NK-92 treated with Interleukin-12 subunit alpha and Interleukin-12 subunit beta, amount 100 ng/mL, for 24 hours (cell line): ENCODE results near the gene HSPA12B.

Source experiments
- DNase-seq: peaks from one replicate; lab custom pipeline; 2025; lab: John Stamatoyannopoulos, UW

Gene HSPA12B, protein sequence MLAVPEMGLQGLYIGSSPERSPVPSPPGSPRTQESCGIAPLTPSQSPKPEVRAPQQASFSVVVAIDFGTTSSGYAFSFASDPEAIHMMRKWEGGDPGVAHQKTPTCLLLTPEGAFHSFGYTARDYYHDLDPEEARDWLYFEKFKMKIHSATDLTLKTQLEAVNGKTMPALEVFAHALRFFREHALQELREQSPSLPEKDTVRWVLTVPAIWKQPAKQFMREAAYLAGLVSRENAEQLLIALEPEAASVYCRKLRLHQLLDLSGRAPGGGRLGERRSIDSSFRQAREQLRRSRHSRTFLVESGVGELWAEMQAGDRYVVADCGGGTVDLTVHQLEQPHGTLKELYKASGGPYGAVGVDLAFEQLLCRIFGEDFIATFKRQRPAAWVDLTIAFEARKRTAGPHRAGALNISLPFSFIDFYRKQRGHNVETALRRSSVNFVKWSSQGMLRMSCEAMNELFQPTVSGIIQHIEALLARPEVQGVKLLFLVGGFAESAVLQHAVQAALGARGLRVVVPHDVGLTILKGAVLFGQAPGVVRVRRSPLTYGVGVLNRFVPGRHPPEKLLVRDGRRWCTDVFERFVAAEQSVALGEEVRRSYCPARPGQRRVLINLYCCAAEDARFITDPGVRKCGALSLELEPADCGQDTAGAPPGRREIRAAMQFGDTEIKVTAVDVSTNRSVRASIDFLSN

DNA sequence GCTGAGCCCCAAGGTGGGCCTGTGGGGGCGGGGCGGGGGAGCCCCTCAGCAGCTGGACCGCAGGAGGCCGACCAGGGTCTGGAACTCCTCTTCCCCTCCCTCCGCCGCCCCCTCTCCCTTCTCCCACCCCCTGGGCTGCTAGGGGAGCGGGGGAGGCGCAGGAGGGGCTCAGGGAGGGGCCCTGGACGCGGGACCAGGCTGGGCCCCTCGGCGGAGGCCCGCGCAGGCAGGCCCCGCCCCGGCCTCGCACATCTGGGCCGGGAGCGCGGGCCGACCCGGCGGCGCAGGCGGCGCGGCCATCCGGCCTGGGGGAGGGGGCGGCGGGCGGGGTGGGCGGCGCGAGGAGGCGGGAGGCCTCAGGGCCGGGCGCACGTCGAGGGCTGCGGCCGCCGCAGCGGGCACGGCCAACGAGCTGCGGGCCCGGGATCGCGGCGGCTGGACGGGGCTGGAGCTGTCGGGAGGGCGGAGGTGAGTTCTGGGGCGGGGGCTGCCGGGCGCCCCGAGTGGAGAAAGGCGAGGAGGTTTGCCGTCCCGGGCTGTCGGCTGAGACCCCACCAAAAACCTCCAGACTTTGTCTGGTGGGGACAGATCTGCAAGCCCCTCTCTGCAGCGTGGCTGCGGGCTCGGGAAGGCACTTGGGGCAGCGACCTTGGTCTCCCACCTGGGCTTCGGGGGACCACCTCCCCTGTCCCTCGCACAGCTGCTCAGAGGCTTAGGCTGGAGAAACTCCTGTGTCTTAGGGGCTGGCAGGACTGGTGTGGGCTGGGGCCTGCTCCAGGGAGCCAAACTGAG is at the start of gene HSPA12B:
Gene HSPA12B, plus strand, starts transcription at position 359 of the 792 bp plus-strand sequence. CDS start 5,990 bp downstream, outside the sequence.
- DNase-seq, result no peak

DNA sequence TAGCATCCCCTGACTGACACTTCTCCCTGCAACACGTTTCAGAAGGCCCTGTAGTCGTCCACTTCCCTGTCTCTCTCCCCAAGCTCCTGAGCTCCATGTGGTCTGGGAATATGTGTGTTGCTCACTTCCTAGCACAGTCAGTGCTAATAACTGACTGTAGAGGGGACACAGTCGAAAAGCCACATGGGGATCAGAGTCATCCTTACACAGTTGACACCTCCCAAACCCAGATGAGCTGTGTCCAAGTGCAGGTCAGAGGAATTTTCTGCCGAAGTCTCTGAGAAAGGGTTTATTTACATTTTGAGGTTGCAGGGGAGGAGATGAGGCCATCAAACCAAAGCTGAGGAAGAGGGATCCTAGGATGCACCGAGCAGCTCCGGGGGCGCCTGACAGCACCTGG is 47.1 kb upstream of the HSPA12B start:
- DNase-seq, result no peak

DNA sequence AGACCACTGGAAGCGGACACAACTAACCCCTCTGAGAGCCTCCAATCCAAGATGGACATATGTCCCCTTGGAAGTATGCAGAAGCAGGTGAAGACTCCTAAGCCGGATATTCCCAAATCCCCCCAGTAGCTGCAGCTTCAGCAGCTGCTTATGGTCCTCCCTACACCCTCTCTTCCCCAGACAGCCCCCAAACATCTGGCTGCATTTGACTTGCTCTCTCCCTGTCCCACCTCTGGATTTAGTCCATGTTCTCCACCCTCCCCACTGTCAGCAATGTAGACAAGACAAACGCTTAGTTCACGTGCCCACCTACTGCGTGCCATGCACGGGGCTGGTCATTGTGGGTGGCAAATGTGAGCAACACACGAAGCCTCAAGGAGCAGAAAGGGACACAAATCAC is 46.1 kb upstream of the HSPA12B start:
- no peak for DNase-seq

DNA sequence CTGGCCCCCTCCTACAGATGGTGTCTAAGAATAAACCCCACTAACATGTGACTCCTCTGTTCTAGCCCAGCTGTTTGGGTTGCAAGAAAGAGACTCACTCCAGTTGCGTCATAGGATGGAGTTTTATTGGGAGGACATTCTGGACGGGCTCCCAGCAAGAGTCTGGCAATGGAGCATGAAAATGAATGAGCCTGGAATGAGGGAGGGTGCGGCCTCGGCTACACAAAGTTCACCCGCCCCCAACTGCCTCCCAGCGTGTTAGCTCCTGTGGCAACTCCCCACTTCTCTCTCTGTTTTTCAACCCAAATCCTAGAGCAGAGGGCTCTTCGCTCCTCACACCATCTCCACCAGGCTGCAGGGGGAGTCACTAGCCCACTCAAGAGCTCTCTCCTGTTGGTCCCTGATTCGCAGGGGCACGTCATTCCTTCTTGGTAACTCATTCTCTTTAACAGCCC is 45.6 kb upstream of the HSPA12B start:
- no peak for DNase-seq

DNA sequence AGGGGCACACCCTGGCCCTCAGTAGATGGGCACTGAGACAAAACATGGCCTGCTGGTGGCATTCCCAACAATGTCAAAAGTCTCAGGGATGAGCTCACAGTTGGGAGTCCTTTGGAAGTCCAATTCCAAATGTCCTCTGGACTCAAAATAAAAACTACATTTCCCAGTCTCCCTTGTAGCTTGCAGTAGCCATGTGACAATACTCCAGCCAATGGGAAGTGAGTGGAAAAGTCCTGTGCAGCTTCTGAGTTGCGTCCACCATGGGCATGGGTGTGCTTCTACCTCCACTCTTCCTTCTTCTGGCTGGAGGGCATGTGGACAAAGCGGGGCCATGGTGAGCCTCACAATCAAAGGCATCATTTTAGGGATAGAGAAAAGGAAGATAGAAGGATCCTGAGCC is 44.8 kb upstream of the HSPA12B start:
- no peak for DNase-seq

DNA sequence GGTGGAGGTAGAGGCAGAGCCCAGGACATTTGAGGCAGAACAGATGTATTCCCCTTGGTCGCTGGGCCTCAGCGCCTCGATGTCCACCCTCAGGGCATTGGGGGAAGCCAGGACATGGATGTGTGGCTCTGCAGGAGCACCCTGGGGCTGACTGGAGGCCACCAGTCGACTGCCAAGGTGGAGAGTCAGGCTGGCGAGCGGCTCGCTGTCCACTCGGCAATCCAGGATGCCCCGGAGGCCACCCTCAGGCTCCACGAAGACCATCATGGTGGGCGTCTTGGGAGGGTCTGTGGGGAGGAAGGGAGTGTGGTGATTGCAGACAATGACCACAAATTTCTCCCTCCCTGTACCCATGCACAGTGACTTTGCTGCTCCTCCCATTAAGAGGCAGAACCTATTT is 42.5 kb upstream of the HSPA12B start:
- no peak for DNase-seq

DNA sequence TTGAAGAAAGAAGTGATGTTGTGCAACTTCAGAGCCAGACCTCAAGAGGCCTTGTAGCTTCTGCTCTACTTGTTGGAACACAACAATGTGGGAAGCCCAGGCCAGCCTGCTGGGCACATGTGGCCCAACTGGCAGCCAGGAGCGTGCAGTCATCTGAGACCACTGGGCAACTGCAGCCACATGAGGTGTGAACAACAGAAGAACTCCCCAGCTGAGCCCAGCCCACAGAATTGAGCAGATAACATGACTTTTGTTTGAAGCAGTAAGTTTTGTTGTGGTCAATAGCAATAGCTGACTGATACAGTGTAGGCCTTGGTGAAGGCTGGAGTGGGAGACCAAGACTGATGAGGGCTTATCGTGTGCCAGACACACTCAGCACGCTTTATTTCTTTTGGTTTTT is 42.1 kb upstream of the HSPA12B start:
- no peak for DNase-seq

DNA sequence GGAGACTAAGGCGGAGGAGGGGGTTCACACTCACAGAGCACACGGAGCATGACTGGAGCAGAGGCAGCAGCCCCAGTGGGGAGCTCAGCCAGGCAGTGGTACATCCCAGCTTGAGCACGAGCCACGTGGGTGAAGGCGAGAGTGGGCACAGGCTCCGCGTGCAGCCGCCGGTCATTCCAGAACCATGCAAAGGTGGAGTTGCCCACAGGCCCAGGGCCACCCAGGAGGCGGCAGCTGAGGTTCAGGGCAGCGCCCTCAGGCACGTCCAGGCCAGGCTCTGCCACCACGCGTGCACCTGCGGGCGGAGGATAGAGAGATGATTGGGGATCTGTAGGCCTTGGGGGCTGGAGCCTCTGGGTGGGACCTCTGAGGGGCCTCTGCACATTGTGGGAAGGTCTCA is 41.2 kb upstream of the HSPA12B start:
- no peak for DNase-seq

DNA sequence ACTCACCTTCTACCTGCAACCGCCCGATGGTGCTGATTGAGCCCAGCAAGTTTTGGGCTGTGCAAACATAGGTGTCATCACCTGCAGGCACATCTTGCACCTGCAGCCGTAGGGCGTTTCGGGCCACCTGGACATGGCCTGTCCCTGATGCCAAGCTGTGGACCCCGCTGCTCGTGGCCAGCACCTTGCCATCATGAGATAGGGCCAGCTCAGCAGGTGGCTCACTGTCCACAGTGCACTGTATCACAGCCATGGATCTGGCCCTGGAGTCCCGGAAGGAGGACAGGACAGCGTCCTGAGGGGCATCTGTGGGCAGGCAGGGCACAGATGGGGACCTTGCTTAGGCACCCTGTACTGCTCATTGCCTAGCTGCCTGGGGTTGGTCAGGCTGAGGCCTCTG is 40.6 kb upstream of the HSPA12B start:
- DNase-seq, result no peak

DNA sequence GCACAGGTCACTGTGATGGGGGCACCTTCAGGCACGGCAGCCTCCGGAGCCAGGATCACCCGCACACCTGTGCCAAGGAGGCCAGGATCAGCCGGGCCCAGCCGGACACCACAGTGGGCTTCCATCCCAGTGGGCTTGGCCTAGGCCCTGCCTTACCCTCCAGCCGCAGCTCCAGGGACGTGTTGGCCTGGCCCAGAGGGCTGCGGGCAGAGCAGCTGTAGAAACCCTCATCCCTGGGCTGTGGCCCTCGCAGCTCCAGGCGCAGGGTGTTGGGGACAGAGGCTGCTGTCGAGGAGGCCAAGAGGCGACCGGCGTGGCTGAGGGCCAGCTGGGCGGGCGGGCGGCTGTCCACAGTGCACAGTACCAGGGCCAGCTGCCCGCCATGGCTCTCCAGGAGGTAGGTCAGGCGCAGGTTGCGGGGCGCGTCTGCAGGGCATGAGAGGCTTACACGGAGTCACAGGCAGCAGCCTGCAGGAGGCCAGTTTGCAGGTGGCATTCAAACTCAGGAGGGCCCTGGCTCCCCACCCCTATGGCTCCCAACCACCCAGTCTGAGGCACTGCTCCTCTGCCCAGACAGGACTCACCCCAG is 39.7 kb upstream of the HSPA12B start:
- DNase-seq, result no peak

DNA sequence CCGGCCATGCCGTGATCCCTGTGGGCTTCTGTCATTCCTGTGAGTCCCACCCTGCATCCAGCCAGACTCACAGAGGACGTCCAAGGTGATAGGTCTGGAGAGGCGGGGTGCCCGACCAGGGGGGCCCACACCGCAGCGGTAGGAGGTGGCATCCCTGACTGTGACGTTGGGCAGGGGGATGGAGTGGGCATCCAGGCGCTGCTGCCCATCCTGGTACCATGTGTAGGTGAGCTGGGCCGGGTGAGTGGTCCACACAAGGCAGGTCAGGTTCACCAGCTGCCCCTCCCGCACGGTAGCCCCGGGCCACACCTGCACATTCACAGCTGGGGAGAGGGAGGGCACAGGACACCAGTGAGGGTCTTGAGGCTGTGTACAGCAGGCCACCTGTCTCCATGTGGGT is 39.1 kb upstream of the HSPA12B start:
- DNase-seq, result no peak

DNA sequence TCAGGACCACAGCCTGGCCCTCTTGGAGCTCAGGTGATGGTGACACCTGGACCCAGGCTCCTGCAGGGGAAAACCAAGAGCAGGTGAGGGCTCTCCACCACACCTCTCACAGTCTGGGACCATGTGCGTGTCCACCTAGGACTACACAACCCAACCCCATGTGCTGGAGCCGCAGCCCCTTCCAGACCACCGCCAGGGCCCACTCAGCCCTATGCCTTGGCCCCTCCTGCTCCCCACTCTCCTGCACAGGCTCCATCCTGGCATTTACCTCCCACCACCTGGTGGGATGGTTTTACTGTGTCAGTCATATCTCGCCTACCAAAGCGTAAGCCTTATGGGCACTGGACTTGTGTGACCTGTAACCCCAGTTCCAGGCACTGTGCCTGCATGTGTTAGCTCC is 37.6 kb upstream of the HSPA12B start:
- DNase-seq, result no peak

DNA sequence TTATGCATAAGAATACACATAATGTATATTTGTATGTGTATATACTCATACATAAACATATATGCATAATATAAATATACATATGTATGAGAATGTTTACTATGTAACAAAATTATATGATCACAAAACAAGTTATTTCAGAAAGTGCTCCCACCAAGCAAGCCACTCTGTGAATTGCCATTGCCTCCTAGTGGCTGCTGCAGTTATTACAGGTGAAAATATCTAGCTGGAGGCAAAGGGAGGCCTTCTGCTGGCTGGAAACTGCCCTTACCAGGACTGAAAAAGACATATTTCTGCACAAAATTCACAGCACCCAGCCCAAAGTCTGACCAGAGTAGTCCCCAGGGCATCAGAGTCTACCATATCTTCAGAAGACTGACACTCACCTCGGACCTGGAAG is 36.3 kb upstream of the HSPA12B start:
- no peak for DNase-seq

DNA sequence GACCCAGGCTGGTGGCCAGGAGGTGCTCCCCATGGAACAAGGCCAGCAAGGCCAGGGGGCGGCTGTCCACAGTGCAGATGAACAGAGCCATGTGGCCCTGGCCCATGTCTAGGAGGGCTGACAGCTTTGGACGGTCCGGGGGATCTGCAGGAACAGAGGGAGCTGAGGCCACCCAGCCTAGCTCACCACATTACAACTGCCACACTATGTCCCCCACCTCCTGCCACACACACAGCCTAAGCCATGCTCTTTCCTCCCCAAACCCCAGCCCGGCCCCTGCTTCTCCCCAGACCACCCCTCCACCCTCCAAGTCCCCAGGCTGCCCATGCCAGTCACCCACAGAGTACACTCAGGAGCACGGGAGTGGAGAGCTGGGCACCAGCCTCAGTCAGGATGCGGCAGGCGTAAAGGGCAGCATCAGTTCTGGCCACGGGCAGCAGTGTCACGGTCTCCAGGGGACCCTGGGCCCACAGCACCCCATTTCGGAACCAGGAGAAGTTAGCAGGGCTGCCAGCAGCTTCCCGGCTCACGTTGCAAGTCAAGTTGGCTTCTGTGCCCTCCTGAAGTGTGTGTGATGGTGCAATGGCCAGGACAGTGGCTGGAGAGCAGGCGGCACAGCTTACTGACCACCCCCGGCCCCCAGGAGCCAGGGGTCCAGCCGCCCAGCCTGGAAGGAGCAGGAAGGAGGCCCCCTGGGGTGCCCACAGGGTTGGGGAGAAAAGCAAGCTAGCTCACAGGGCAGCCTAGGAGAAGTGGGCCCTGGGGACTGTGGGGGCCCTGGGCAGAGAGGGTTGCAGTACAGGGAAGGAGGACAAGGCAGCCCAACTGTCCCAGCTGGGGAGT is 35.5 kb upstream of the HSPA12B start:
- DNase-seq, result no peak

DNA sequence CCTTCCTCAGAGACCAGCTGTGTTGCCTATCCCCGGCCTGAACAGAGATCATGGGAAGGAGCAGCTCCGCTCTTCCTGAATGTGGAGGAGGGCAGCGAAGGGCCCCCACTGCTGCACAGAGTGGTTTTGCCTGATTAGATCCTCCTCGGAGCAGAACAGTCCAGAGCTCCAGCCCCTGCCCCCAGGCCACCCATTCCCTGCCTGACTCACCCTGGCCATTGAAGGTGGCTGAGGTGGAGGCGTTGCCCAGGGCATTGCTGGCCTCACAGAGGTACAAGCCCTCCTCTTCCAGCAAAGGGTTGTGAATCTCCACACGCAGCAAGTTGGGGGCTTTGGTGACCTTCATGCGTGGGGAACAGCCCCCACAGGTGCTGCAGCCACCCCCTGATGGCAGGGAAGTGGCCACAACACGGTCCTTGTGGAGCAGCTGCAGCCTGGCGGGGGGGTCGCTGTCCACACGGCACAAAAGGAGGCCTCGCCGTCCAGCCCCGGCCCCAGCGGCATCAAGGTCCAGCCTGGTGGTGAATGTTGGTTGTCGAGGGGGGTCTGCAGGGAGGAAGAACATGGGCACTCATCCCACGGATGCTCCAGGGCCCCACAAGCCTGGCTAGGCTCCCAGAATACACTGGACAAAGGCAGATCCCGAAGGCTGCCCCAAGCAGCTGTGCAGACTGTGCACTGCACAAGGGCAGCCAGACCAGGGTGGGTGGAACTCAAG is 34.7 kb upstream of the HSPA12B start:
- DNase-seq, result no peak

DNA sequence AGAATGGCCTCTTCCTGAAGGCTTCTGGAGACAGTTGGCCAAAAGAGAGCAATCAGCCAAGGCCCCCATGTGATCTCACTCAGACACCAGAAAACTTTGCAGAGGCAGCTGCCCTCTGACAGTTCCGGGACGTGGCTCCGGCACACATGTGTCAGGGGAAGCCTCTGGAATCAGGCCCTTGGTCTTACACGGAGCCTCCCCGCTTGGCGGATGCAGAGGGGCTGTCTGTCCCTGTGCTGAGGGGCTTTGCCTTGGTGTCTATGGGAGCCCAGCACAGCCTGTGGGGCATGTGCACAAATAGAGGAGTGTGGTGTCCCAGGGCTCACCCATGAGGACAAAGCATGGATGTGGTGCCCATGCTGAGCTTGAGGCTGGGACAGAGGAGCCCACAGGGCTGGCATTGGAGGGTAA is 33.9 kb upstream of the HSPA12B start:
- DNase-seq, result no peak

DNA sequence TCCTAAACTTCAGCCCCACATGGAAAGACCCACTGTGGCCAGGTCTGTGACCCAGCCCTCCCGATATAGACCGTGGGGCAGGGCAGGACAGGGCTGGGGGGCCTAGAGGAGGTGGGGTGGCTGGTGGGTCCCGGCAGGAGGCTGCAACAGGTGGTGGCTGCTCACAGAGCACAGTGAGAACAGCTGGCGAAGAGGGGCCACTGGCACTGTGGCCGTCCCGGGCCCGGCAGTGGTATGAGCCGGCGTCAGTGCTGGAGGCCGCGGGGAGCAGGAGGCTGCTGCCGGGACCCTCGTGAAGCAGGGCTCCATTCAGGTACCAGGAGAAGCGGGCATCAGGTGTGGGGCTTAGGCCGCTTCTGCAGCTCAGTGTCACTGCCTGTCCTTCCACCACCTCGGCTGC is 33.4 kb upstream of the HSPA12B start:
- no peak for DNase-seq

DNA sequence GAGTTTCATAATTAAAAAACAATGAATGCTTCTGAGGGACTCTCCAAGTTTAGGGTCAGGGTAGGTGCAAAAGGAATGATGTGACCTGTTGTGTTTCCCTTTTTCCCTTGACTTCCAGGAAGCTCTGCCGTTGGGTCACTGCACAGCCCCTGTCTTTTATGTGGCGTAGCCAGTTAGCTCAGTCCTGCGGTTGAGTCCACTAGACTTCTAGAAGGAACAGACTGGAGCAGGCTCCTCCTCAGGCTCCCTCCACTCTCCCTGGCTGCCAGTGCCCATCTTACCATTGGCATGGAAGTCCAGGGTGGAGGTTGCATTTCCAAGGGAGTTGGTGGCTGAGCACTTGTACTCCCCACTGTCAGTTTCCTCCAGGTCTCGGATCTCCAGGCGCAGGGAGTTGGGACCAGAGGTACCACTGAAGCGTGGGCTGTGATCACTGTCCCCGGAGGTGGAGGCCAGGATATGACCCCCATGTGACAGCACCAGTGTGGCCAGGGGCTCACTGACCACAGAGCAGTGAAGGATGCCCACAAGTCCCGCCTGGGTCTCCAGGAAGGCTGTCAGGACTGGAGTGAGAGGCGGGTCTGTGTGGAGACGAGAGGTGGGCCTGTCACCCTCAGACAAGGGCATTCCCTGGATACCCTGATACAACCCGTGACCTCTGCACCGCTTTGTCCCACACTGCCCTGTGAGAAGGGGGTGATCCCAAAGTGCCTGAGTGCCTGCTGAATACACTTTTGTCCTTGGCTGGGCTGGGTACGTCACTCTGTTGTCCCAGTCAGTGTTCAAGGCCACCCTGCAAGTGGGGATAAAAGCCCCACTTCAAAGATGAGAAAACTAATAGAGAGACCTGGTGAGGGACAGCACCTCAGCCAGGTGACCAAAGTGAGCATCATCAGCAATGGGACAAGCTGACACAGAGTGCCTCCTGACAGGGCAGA is 31.2 kb upstream of the HSPA12B start:
- no peak for DNase-seq

DNA sequence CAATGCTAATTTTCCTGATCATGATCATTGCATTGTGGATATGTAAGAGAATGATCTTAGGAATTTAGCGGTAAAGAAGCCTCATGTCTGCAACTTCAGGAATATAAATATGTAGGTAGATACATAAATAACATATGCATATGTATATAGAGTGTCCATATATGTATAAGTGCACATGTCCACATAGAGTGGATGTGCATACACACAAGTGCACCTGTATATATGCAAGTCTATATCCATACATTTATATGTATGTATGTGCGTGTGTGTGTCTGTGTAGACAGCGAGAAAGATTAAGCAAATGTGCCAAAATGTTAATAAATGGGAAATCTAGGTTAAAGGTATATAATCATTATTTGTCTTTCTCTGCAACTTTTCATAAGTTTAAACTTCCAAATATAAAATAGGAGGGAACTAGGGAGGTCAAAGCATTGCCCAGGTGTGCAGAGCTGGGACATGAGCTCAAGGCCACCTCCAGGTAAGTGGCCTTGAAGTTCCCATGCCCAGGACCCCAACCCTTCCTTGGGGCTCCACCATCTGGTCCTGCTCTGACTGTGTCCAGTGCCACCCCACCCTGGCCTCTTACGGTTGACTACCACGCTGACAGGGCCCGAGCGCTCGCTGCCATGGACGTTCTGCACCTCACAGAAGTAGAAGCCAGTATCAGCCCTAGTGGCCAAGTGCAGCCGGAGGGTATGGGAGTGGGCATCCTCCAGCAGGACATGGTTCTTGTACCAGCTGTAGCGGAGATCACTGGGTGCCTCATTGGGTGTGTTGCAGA is 29.7 kb upstream of the HSPA12B start:
- no peak for DNase-seq
